A673 (cell line): ENCODE measurements around the gene PDLIM1.

Experiments
- CTCF ChIP-seq: fragments of 300-800, 200-600 bp; sonication (generic); conservative IDR thresholded peaks from 2 replicates; pipeline ENCODE4 v1.5.1; 2017; ENCODE audit warnings: low read depth, mild to moderate bottlenecking, antibody characterized with exemption, low read length, moderate library complexity, mixed read lengths
- EZH2 ChIP-seq: fragments of 200-600 bp; sonication (generic); IDR thresholded peaks from 2 replicates; pipeline ENCODE4 v1.6.1; 2017; ENCODE audit warnings: borderline replicate concordance, low read depth, mild to moderate bottlenecking, mixed read lengths, antibody characterized with exemption, low read length; ENCODE audit not compliant: poor library complexity, severe bottlenecking

GRCh38 chr10:95225136-95225535, 65.7 kb downstream of the PDLIM1 start:
- TF ChIP-seq CTCF (no peak), EZH2 (no peak)
